GM23248 (cell line): ENCODE measurements around the gene TARDBP. TPM values are rescaled to one million over a fixed set of nuclear protein-coding genes. Genes with fewer than 3 reads are reported as not detected.
"Not testable (repeated sequence)": the region's sequence is repeated elsewhere in the genome, so short reads cannot be mapped to it uniquely, and the experiment has no call there.

Experiments
- DNase-seq: peaks from one replicate; pipeline ENCODE4 v3.0.0-alpha.2; 2015
- H2AFZ ChIP-seq: fragments of 200-600 bp; sonication (generic); 2 replicates; pipeline ENCODE4 v1.6.1; 2016; ENCODE audit warnings: antibody characterized with exemption
- H3F3A ChIP-seq: fragments of 200-600 bp; sonication (generic); 2 replicates; pipeline ENCODE4 v1.6.1; 2016; ENCODE audit warnings: mild to moderate bottlenecking, antibody characterized with exemption, mixed run types; ENCODE audit not compliant: insufficient read depth
- H3K27ac ChIP-seq: fragments of 200-600 bp; sonication (generic); 2 replicates; pipeline ENCODE4 v1.5.1; 2016; ENCODE audit warnings: mild to moderate bottlenecking
- H3K27me3 ChIP-seq: fragments of 200-600 bp; sonication (generic); replicated peaks from 2 replicates; pipeline ENCODE4 v1.6.1; 2016; ENCODE audit warnings: mild to moderate bottlenecking; ENCODE audit not compliant: insufficient read depth
- H3K36me3 ChIP-seq: fragments of 200-600 bp; sonication (generic); 2 replicates; pipeline ENCODE4 v1.6.1; 2016; ENCODE audit warnings: low read depth, mild to moderate bottlenecking
- H3K4me1 ChIP-seq: fragments of 200-600 bp; sonication (generic); 2 replicates; pipeline ENCODE4 v1.6.1; 2016; ENCODE audit warnings: mild to moderate bottlenecking; ENCODE audit not compliant: insufficient read depth
- H3K4me2 ChIP-seq: fragments of 200-600 bp; sonication (generic); one replicate; pipeline ENCODE4 v1.6.1; 2016; ENCODE audit warnings: mild to moderate bottlenecking; ENCODE audit not compliant: unreplicated experiment
- H3K4me3 ChIP-seq: fragments of 200-600 bp; sonication (generic); 2 replicates; pipeline ENCODE4 v1.5.1; 2016; ENCODE audit warnings: mild to moderate bottlenecking
- H3K79me2 ChIP-seq: fragments of 200-600 bp; sonication (generic); 2 replicates; pipeline ENCODE4 v1.6.1; 2016; ENCODE audit warnings: mild to moderate bottlenecking; ENCODE audit not compliant: insufficient read depth
- H3K9ac ChIP-seq: fragments of 200-600 bp; sonication (generic); 2 replicates; pipeline ENCODE4 v1.6.1; 2016; ENCODE audit warnings: mild to moderate bottlenecking
- H3K9me2 ChIP-seq: fragments of 200-600 bp; sonication (generic); 2 replicates; pipeline ENCODE4 v1.6.1; 2016; ENCODE audit warnings: mixed run types, mild to moderate bottlenecking, moderate library complexity; ENCODE audit not compliant: insufficient read depth
- H3K9me3 ChIP-seq: fragments of 200-600 bp; sonication (generic); one replicate; pipeline ENCODE4 v1.6.1; 2017; ENCODE audit warnings: low read depth
- H4K20me1 ChIP-seq: fragments of 200-600 bp; sonication (generic); 2 replicates; pipeline ENCODE4 v1.6.0; 2016; ENCODE audit not compliant: insufficient read depth
- EZH2 ChIP-seq: fragments of 200-600 bp; sonication (generic); IDR thresholded peaks from 2 replicates; pipeline ENCODE4 v1.6.1; 2018; ENCODE audit warnings: antibody characterized with exemption, mild to moderate bottlenecking; ENCODE audit not compliant: insufficient read depth, poor library complexity, severe bottlenecking
- EZH2phosphoT487 ChIP-seq: fragments of 200-600 bp; sonication (generic); IDR thresholded peaks from 2 replicates; pipeline ENCODE4 v1.6.1; 2018; ENCODE audit warnings: antibody characterized with exemption, moderate library complexity, mild to moderate bottlenecking, low read depth; ENCODE audit not compliant: insufficient read depth
- WGBS, 2 experiments: methylation state at CpG; one replicate each; pipeline ENCODE4 v1.1.6; 2015 to 2017; ENCODE audit warnings: low lambda C conversion rate in 2 of 2, low coverage in 1 of 2; ENCODE audit errors: missing lambda C conversion rate in 2 of 2; 5-methylcytosine and 5-hydroxymethylcytosine counted together
- in situ Hi-C: fragments of 300-500 bp; cut with MboI; formaldehyde crosslinking; loops from 2 replicates; pipeline ENCODE4 v1.15.0; 2020
- polyA plus RNA-seq: library from polyadenylated mRNA; unstranded; fragments of >200 nt; fragmentation: Nextera tagmentation; extraction: Ambion mirVana; gene quantifications from 2 replicates; pipeline ENCODE4 v1.2.1, GENCODE V29; 2016
- total RNA-seq: library from RNA; depleted of rRNA; stranded (reverse); fragments of >200 nt; shearing (Covaris generic); gene quantifications from 2 replicates; pipeline ENCODE4 v1.2.3, GENCODE V29; 2014

The TARDBP gene
- total and polyA plus RNA-seq, 2 experiments from 2014 or later: 36.0 to 128 TPM

DNA sequence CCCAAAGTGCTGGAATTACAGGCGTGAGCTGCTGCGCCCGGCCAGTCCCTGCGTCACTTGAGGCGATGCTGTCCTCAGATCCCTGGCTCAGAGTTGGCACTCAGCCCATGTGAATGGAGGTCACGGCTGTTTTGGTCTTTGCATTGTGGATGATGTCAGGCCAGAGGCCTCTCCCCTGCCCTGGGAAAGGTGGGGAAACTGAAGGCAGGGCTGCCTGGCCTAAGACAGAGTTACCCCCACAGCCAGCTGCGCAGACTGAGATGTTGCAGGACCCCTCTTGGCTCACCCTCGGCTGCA, 33.8 kb downstream of the TARDBP start:
- Histone ChIP-seq H3K4me1 (no peaks in the 10 kb centered on the region), H3K4me2 (no peak overlapping the region), H3F3A (0 out of 2 replicates have a peak, but pooled peaks cover 3% of the 10 kb centered on the region), H3K36me3 (no peaks in the 10 kb centered on the region), H3K9me2 (no peaks in the 10 kb centered on the region), H3K9me3 (no peaks in the 10 kb centered on the region), H2AFZ (no peak overlapping the region), H3K4me3 (no peak overlapping the region), H4K20me1 (no peaks in the 10 kb centered on the region), H3K79me2 (no peaks in the 10 kb centered on the region), H3K27me3 (no peaks in the 10 kb centered on the region), H3K27ac (no peak overlapping the region), H3K9ac (no peak overlapping the region)
- in situ Hi-C loops: no loop called here
- DNase-seq: no peak
- WGBS, 2 experiments: 77 to 83% methylated on average over 8 of the region's 8 CpGs
- TF ChIP-seq EZH2phosphoT487: no peak
- TF ChIP-seq EZH2: no peak

DNA sequence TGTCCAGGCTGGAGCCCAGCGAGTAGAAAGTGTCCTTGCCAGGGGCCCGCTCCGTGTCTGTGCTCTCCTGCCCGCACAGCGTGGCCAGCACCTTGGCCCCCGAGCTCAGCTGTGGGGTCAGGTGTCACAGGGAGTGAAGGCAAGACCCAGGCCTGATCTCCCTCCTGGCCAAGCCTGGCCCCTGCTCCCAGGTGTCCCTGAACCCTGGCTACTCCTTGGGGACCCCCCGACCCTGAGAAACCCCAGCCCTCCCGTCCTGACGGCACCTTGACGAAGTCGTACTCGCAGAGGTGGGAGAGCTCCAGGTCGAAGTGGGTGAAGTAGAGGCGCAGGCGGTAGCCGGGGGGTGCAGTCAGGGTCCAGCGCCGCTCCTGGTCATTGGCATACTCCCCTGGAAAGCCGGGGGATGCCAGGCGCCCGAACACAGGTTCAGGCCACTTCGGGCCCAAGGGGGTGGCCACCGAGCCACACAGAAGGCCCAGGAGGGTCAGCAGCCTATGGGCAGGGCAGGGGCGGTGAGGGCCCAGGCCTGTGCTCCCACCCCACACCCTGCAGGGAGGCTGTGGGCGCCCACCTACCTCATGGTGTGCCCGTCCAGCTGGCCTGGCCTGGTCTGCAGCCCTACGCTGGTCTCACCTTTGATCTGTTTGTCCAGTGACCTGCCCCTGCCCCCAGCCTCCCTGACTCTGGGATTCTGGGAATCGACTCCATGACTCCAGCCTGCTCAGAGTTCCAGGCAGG, 34.3 kb downstream of the TARDBP start, which contains the start of gene MASP2:
MASP2 (minus strand) TSS at position 615 of the 741 bp plus-strand sequence; CDS start at position 583, 32 bp downstream.
- no peaks in the 10 kb centered on the region for H4K20me1 ChIP-seq
- H3K4me3 ChIP-seq: no peak within 1 kb of the TSS
- no peak within 1 kb of the TSS for H3K9ac ChIP-seq
- WGBS, 2 experiments: 86 to 89% methylated on average over 22 to 23 of the region's 28 CpGs
- no peaks in the 10 kb centered on the region for H3K4me1 ChIP-seq
- DNase-seq: no peak
- no peaks in the 10 kb centered on the region for H3K9me3 ChIP-seq
- 0 out of 2 replicates have a peak, but pooled peaks cover 7% of the 10 kb centered on the region for H3F3A ChIP-seq
- no peak within 1 kb of the TSS for H2AFZ ChIP-seq
- in situ Hi-C loops: no loop called here
- no peaks in the 10 kb centered on the region for H3K9me2 ChIP-seq
- no peak within 1 kb of the TSS for H3K27ac ChIP-seq
- no peaks in the 10 kb centered on the region for H3K79me2 ChIP-seq
- no peak for TF ChIP-seq EZH2phosphoT487
- no peak within 1 kb of the TSS for H3K4me2 ChIP-seq
- H3K36me3 ChIP-seq: no peaks in the 10 kb centered on the region
- no peaks in the 10 kb centered on the region for H3K27me3 ChIP-seq

DNA sequence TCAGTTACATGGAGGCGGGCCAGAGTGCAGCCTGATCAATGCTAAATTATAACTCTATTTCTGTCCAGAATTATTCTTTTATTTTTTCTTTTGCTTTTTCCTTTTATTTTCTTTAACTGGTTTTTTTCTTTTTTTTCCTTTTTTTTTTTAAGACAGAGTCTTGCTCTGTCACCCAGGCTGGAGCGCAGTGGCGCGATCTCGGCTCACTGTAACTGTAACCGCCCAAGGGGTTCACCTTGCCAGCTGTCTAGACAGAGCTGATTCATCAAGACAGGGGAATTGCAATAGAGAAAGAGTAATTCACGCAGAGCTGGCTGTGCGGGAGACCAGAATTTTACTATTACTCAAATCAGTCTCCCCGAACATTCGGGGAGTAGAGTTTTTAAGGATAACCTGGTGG, 38.7 kb downstream of the TARDBP start:
- H3K79me2 ChIP-seq, H3K27me3 ChIP-seq, H3K9me2 ChIP-seq, H3K4me2 ChIP-seq, H3K27ac ChIP-seq, H2AFZ ChIP-seq, H3K4me1 ChIP-seq, H3K36me3 ChIP-seq, H3K4me3 ChIP-seq, H4K20me1 ChIP-seq, H3K9me3 ChIP-seq, DNase-seq, in situ Hi-C loops, H3K9ac ChIP-seq: not testable (repeated sequence)
- WGBS, 2 experiments: 83 to 86% methylated on average over 10 of the region's 10 CpGs
- H3F3A ChIP-seq: 0 out of 2 replicates have a peak, but pooled peaks cover 16% of the 10 kb centered on the region

DNA sequence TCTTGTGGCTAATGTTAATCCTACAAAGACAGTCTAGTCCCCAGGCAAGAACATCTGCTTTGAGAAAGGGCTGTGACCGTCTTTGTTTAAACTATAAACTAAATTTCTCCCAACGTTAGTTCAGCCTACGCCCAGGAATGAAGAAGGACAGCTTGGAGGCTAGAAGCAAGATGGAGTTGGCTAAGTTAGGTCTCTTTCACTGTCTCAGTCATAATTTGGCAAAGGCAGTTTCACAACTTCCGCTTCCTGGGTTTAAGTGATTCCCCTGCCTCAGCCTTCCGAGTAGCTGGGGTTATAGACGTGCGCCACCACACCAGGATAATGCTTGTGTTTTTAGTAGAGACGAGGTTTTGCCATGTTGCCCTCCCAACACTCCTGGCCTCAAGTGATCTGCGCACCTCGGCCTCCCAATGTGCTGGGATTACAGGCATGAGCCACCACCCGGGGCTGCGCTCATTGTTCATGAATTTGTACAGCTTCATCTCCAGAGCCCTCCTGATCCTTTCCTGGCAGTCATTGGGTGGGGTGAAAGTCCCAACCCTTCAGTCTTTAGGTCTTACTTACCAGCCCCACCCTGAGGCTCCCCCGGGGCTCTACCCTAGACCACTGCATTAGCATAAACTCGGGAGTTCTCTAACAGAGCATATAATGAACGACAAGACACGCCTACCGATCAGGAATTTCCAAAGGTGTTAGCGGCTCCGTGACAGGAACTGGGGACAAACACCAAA, 39.5 kb downstream of the TARDBP start:
- Histone ChIP-seq H3K9me3 (no peaks in the 10 kb centered on the region), H3K27me3 (no peaks in the 10 kb centered on the region), H2AFZ (no peak overlapping the region), H3K4me3 (no peak overlapping the region), H4K20me1 (no peaks in the 10 kb centered on the region), H3K79me2 (no peaks in the 10 kb centered on the region), H3K4me2 (no peak overlapping the region), H3K27ac (no peak overlapping the region), H3K9me2 (no peaks in the 10 kb centered on the region), H3F3A (peaks cover 25% of the 10 kb centered on the region), H3K9ac (no peak overlapping the region), H3K4me1 (no peaks in the 10 kb centered on the region), H3K36me3 (no peaks in the 10 kb centered on the region)
- in situ Hi-C loops: no loop called here
- DNase-seq: peak; percentile 22
- TF ChIP-seq EZH2phosphoT487 (no peak), EZH2 (no peak)
- WGBS, 2 experiments: 56% methylated on average over 19 of the region's 19 CpGs
